Measurements from ENCODE around the gene GRB2.
"Not testable (repeated sequence)": the region's sequence is repeated elsewhere in the genome, so short reads cannot be mapped to it uniquely, and the experiment has no call there.

Gene GRB2

GRCh38 chr17:75405365-75406221, at the start of gene GRB2:
TSS of gene GRB2 (minus strand) at chr17:75405678. CDS start at chr17:75393628, 12,050 bp downstream.
- Histone ChIP-seq H3K9me3 (ENCODE audit: control insufficient read depth, insufficient read depth, low read length) (no peaks in the 10 kb centered on the region), H3K9ac (ENCODE audit: low read depth, low read length) (peak within 1 kb of the TSS; percentile 92), H3K36me3 (ENCODE audit: insufficient read depth, low read length) (no peaks in the 10 kb centered on the region), H3K4me1 (ENCODE audit: insufficient read depth, low read length) (no peaks in the 10 kb centered on the region)

GRCh38 chr17:75454672-75455071, 49.2 kb upstream of the GRB2 start:
- H3K4me1 ChIP-seq (ENCODE audit: insufficient read depth, low read length): peaks cover 12% of the 10 kb centered on the region
- not testable (repeated sequence) for H3K9ac ChIP-seq (ENCODE audit: low read depth, low read length); H3K36me3 ChIP-seq (ENCODE audit: insufficient read depth, low read length); H3K9me3 ChIP-seq (ENCODE audit: control insufficient read depth, insufficient read depth, low read length)

DNA sequence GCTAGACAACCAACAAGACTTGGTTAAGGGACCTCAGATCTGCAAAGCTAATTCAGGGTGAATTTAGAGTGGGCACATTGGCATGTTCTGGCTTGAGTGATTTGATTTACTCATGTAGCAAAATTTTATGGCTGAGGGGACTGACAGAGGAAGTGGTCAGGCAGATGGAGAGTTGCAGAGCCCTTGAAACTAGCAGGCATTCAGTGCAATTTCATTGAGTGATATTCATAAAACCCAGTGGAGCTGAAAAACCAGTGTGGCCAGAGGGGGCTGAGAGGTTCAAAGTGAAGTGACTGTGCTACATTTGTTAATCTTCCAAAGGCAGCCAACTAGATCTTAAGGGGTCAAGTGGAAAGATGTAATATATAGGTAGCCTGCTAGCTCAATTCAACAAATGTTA, 48.7 kb upstream of the GRB2 start:
- no peak overlapping the region for H3K9ac ChIP-seq (ENCODE audit: low read depth, low read length)
- H3K9me3 ChIP-seq (ENCODE audit: control insufficient read depth, insufficient read depth, low read length): no peaks in the 10 kb centered on the region
- peaks cover 12% of the 10 kb centered on the region for H3K4me1 ChIP-seq (ENCODE audit: insufficient read depth, low read length)
- H3K36me3 ChIP-seq (ENCODE audit: insufficient read depth, low read length): no peaks in the 10 kb centered on the region

DNA sequence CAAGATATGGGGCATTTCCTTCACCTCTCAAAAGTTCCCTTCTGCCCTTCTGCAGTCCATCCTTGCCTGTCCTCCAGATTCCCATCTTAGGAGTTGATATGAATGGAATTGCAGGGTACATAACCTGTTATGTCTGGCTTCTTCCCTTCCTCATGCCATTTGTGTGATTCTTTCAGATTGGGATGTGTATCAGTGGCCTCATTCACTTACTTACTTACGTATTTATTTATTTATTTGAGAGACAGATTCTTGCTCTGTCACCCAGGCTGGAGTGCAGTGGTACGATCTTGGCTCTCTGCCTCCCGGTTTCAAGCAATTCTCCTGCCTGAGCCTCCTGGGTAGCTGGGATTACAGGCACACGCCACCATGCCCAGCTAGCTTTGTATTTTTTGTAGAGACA, 44.8 kb upstream of the GRB2 start:
- Histone ChIP-seq H3K36me3 (ENCODE audit: insufficient read depth, low read length) (no peaks in the 10 kb centered on the region), H3K4me1 (ENCODE audit: insufficient read depth, low read length) (no peaks in the 10 kb centered on the region), H3K9ac (ENCODE audit: low read depth, low read length) (no peak overlapping the region), H3K9me3 (ENCODE audit: control insufficient read depth, insufficient read depth, low read length) (no peaks in the 10 kb centered on the region)

DNA sequence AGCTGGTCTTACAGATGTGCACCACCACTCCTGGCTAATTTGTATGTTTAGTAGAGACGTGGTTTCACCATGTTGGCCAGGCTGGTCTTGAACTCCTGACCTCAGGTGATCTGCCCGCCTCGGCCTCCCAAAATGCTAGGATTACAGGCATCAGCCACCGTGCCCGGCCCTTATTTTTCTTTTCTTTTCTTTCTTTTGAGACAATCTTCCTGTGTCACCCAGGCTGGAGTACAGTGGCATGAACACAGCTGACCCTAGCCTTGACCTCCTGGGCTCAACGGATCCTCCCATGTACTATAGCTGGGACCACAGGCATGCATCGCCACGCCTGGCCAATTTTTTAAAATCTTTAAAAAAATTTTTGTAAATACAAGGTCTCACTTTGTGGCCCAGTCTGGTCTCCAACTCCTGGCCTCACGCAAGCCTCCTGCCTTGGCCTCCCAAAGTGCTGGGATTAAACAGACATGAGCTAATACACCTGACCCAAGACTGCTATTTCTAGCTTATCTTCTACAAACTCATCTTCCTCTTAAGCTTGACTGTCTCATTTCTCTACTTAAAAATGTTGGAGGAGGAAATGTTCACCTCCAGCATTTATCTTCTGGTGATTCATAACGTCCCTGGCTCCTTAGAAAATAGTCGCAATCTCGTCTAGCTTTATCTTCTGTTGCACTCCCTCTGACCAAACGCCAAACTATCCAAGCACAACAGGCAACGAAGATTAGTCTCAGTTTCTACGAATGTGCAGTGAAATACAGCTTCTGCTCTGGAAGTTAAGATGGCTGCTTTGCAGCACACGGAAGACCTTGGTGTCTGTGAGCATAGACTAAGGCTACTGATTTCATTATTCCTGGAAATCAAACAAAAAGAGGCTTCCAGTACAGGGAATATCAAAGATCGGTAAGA, 42.7 kb upstream of the GRB2 start:
- no peaks in the 10 kb centered on the region for H3K36me3 ChIP-seq (ENCODE audit: insufficient read depth, low read length)
- H3K4me1 ChIP-seq (ENCODE audit: insufficient read depth, low read length): peaks cover 3% of the 10 kb centered on the region; the same call in 1 of the 2 replicates
- no peak overlapping the region for H3K9ac ChIP-seq (ENCODE audit: low read depth, low read length)
- H3K9me3 ChIP-seq (ENCODE audit: control insufficient read depth, insufficient read depth, low read length): no peaks in the 10 kb centered on the region

- H3K36me3 ChIP-seq (ENCODE audit: insufficient read depth, low read length); H3K4me1 ChIP-seq (ENCODE audit: insufficient read depth, low read length); H3K9ac ChIP-seq (ENCODE audit: low read depth, low read length); H3K9me3 ChIP-seq (ENCODE audit: control insufficient read depth, insufficient read depth, low read length): not testable (repeated sequence)
Observed at GRCh38 chr17:75445896-75446295, 40.4 kb upstream of the GRB2 start.

DNA sequence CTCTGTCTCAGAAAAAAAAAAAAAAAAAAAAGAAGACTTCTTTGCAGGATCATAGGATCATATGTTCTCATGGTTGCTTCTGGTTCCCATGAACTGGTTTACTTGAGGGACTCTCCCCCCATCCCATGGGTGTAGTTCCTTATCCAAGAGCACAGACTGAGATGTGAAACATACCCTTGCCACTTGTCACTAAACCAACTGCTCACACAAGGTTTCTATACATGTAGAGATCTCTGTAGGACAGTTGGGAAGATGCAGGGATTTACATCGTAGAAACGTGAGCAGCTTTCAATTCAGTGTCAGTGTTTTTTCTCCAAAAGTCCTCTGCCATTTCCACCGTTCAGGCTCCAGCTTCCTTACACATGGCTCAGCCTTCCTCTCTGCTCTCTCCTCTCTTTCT, 39.8 kb upstream of the GRB2 start:
- Histone ChIP-seq H3K9me3 (ENCODE audit: control insufficient read depth, insufficient read depth, low read length) (no peaks in the 10 kb centered on the region), H3K4me1 (ENCODE audit: insufficient read depth, low read length) (peaks cover 3% of the 10 kb centered on the region; the same call in 1 of the 2 replicates), H3K36me3 (ENCODE audit: insufficient read depth, low read length) (no peaks in the 10 kb centered on the region), H3K9ac (ENCODE audit: low read depth, low read length) (no peak overlapping the region)

DNA sequence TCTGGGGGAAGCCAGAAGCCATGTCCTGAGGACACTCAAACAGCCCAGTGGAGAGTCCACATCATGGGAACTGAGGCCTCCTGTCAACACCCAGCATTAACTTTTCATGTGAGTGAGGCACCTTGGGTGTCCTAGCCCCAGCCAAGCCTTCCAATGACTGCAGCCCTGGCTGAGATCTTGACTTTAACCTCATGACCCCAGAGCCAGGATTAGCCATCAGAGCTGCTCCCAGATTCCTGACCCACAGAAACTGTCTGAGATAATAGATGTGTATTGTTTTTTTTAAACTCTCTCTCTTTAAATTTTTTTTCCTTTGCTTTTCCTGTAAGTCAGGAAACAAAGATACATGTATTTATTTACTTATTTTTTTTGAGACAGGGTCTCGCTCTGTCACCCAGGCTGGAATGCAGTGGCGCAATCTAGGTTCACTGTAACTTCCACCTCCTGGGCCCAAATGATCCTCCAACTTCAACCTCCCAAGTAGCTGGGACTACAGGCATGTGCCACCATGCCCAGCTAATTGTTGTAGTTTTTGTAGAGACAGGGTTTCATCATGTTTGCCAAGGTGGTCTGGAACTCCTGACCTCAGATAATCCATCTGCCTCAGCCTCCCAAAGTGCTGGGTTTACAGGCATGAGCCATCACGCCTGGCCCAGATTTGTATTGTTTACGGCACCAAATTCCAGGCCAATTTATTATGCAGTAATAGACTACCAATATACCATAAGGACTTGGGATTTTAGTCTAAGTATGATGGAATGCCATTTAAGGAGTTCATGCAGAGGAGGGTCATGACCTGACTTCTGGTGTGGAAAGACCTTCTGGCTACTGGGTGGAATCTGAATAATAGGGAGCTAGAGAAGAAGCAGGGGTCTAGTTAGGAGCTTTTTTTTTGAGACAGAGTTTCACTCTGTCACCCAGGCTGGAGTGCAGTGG, 37.0 kb upstream of the GRB2 start:
- H3K36me3 ChIP-seq (ENCODE audit: insufficient read depth, low read length): no peaks in the 10 kb centered on the region
- H3K9ac ChIP-seq (ENCODE audit: low read depth, low read length): no peak overlapping the region
- H3K4me1 ChIP-seq (ENCODE audit: insufficient read depth, low read length): peaks cover 3% of the 10 kb centered on the region; the same call in 1 of the 2 replicates
- no peaks in the 10 kb centered on the region for H3K9me3 ChIP-seq (ENCODE audit: control insufficient read depth, insufficient read depth, low read length)

GRCh38 chr17:75440738-75441448, 35.4 kb upstream of the GRB2 start:
- no peak overlapping the region for H3K9ac ChIP-seq (ENCODE audit: low read depth, low read length)

DNA sequence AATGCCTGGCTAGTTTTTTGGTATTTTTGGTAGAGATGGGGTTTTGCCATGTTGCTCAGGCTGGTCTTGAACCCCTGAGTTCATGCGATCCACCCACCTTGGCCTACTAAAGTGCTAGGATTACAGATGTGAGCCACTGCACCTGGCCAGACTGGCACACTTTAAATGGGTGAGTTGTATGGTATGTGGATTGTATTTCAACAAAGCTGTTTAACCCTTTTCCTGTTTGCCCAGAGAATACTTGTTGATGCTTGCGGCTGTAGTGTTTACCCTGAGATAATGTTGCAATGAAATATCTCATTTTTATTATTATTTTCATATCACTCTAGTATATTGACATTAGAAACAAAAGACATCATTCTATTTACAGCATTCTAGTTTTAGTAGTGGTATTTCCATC, 33.8 kb upstream of the GRB2 start:
- no peaks in the 10 kb centered on the region for H3K9me3 ChIP-seq (ENCODE audit: control insufficient read depth, insufficient read depth, low read length)
- no peaks in the 10 kb centered on the region for H3K36me3 ChIP-seq (ENCODE audit: insufficient read depth, low read length)
- H3K9ac ChIP-seq (ENCODE audit: low read depth, low read length): no peak overlapping the region
- peaks cover 1% of the 10 kb centered on the region; the same call in 1 of the 2 replicates for H3K4me1 ChIP-seq (ENCODE audit: insufficient read depth, low read length)

More at GRCh38 chr17:75440738-75441448, 35.4 kb upstream of the GRB2 start:
- Histone ChIP-seq H3K9me3 (ENCODE audit: control insufficient read depth, insufficient read depth, low read length) (no peaks in the 10 kb centered on the region), H3K4me1 (ENCODE audit: insufficient read depth, low read length) (peaks cover 3% of the 10 kb centered on the region; the same call in 1 of the 2 replicates), H3K36me3 (ENCODE audit: insufficient read depth, low read length) (no peaks in the 10 kb centered on the region)

DNA sequence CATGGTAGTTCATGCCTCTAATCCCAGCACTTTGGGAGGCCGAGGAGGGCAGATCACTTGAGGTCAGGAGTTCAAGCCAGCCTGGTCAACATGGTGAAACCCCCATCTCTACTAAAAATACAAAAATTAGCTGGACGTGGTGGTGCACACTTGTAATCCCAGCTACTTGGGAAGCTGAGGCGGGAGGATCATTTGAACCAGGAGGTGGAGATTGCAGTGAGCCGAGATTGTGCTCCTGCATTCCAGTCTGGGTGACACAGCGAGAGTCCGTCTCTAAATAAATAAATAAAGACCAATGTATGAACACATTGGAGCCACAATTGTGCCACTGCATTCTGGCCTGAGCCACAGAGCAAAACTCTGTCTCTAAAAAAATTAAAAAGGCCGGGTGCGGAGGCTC, 31.9 kb upstream of the GRB2 start:
- H3K9ac ChIP-seq (ENCODE audit: low read depth, low read length); H3K36me3 ChIP-seq (ENCODE audit: insufficient read depth, low read length); H3K9me3 ChIP-seq (ENCODE audit: control insufficient read depth, insufficient read depth, low read length); H3K4me1 ChIP-seq (ENCODE audit: insufficient read depth, low read length): not testable (repeated sequence)

- H3K9me3 ChIP-seq (ENCODE audit: control insufficient read depth, insufficient read depth, low read length); H3K36me3 ChIP-seq (ENCODE audit: insufficient read depth, low read length); H3K4me1 ChIP-seq (ENCODE audit: insufficient read depth, low read length); H3K9ac ChIP-seq (ENCODE audit: low read depth, low read length): not testable (repeated sequence)
Observed at GRCh38 chr17:75434433-75434832, 29.0 kb upstream of the GRB2 start.

- Histone ChIP-seq H3K4me1 (ENCODE audit: insufficient read depth, low read length) (peaks cover 16% of the 10 kb centered on the region), H3K36me3 (ENCODE audit: insufficient read depth, low read length) (no peaks in the 10 kb centered on the region), H3K9ac (ENCODE audit: low read depth, low read length) (no peak overlapping the region), H3K9me3 (ENCODE audit: control insufficient read depth, insufficient read depth, low read length) (no peaks in the 10 kb centered on the region)
Observed at GRCh38 chr17:75433218-75433783, 27.8 kb upstream of the GRB2 start.

All from ES-I3 (cell line).